DOHH2 (cell line): ENCODE results near the gene KNSTRN.

Experiments used
- EZH2phosphoT487 ChIP-seq: fragments of 200-600 bp; sonication (generic); IDR thresholded peaks from 2 replicates; pipeline ENCODE4 v1.6.1; 2017; ENCODE audit warnings: borderline replicate concordance, mild to moderate bottlenecking, antibody characterized with exemption, low read length, moderate library complexity, mixed read lengths
- TF ChIP-seq, protein P1 (sequence below): fragments of 200-600 bp; sonication (generic); IDR thresholded peaks from one replicate; pipeline ENCODE4 v1.5.1; 2014; ENCODE audit warnings: antibody characterized with exemption, mild to moderate bottlenecking, low read depth, low read length; ENCODE audit not compliant: poor library complexity, severe bottlenecking

DNA sequence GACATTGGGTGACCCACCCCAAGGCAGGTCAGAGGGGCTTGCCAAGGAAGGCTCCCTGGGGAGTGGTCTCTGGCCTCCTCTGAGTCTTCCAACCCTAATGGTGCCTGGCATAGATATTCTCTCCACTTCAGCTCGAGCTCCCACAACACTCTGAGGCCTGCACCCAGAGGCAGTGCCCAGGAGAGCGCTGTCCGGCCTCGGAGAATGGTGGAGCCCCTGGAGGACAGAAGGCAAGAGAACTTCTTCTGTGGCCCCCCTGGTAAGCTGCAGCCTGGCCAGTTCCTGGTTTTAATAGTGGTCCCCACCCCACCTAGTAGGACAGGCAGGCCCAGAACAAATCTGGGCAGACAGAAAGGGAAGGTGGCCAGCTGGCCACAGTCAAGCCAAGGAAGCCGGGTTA, 17.5 kb upstream of the KNSTRN start:
- TF ChIP-seq, protein P1, sequence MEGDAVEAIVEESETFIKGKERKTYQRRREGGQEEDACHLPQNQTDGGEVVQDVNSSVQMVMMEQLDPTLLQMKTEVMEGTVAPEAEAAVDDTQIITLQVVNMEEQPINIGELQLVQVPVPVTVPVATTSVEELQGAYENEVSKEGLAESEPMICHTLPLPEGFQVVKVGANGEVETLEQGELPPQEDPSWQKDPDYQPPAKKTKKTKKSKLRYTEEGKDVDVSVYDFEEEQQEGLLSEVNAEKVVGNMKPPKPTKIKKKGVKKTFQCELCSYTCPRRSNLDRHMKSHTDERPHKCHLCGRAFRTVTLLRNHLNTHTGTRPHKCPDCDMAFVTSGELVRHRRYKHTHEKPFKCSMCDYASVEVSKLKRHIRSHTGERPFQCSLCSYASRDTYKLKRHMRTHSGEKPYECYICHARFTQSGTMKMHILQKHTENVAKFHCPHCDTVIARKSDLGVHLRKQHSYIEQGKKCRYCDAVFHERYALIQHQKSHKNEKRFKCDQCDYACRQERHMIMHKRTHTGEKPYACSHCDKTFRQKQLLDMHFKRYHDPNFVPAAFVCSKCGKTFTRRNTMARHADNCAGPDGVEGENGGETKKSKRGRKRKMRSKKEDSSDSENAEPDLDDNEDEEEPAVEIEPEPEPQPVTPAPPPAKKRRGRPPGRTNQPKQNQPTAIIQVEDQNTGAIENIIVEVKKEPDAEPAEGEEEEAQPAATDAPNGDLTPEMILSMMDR = no peak
- no peak for TF ChIP-seq EZH2phosphoT487
